SK-N-DZ (cell line): ENCODE measurements around the gene ALG12.

Source experiments
- DNase-seq: peaks from one replicate; pipeline ENCODE4 v3.0.0-alpha.2; 2015; ENCODE audit warnings: low spot score

Gene ALG12

GRCh38 chr22:49958366-49958921, 40.2 kb upstream of the ALG12 start:
- no peak for DNase-seq

GRCh38 chr22:49957826-49958365, 39.7 kb upstream of the ALG12 start:
- DNase-seq, result no peak

- no peak for DNase-seq
These were observed 38.9 kb upstream of the ALG12 start for GRCh38 chr22:49956914-49957825.

DNA sequence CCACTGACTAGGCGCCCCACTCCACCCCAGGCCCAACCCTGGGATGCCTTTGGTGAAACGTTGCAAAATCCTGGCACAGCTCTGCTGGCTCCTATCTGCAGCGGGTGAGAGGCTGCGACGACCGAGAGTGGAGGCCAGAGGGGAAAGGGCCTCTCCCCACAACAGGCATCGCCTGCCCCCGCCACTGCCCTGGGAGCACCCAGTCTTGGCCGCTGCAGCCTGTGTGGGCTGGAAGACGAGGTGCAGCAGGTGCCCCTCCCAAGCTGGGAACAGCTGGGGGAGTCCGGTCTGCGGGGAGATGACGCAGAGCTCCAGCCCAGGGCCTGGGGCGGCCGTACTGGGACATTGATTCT, 38.2 kb upstream of the ALG12 start:
- DNase-seq, result no peak

DNA sequence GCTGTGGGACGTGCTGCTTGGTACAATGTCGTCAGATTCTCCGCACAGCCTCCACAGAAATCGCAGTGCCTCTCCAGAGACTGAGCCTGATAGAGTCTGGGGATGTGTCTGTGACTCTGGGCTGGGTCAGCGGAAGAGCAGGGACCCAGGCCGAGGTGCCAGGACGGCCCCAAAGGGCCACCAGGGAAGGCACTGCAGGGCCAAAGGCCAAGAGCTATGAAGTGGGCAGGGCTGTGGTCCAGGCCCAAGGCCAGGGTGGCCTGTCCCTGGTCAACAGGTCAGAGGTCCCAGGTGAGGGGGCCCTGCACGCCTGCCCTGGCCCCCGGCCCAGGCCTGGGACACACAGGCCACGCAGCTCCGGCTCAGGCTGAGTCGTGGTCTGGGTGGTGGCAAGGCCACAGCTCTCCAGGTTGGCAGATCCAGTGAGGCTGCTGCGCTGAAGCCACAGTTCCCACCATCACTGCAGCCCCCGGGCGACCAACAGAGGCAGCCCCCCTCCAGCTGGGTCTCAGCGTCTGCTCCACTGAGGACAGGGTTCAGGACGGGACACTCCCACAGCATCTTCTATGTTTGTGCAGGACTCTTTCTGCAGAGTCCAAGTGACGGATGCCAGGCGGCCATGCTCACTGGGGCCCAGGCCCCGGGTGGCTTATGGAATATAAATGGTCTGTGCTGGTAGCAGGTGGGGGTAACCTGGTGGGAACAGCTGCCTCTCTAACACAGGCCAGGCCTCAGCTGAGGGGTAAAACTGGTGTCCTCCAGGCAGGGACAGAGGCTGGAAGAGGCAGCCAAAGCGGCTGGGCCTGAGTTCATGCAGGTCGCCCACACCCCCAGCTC, 37.6 kb upstream of the ALG12 start:
- DNase-seq, result no peak

DNA sequence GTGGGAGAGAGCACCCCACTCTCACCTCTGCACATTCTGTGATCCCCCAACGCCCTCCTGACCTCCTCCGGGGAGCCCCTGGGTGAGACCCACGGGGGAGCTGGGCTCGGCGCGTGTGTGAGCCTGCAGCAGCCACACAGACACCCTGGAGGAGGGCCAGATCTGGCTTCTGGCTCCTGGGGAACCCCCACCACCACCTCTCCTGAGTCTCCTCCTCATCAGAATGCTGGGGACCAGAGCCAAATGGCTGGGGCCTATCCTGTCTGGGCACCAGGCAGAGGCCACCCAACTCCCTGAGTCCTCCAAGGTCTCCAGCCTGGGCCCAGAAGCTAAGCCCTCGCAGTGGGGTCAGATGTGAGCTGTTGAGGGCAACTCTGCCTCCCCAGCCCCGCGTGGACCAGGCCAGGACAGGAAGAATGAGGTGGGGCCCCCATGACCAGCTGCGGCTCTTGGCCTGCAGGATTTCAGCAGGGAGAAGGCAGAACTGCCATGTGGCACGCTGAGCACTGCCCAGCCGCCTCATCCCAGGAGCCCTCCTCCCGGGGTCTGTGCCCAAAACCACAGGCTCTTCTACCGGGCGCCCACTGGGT, 36.8 kb upstream of the ALG12 start:
- DNase-seq, result no peak

- DNase-seq, result no peak
These were observed 36.1 kb upstream of the ALG12 start for GRCh38 chr22:49954354-49954753.

- DNase-seq, result no peak
These were observed 35.6 kb upstream of the ALG12 start for GRCh38 chr22:49953680-49954344.

DNA sequence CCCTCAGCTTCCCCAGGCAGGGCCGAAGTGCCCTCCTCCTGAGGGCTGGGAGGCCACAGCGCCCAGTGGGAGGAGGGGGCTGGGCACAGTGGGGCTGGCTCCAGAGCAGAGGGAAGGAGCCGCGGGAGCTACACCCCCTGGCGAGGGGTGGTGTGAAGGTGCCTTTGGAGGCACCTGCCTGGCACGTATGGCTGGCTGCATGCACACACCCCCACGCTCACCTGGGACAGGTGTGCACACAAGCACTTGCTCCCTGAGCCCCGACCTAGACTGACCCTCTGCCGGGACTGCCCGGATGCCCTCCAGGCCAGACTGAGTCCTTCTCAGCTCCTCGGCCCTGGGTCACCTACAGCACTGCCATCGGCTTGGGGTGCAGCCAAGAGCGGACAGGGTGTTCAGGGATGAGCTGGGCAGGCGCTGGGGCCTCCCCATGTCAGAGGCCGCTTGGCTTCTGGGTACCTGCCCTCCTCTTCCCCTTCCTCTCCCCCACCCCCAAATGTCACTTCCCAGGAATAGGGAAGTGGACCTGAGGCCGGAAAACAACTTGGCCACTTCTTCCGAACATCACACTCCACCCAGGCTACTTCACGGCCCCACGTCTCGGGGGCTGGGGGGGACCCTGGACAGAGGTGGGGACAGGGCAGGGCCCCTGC, 34.9 kb upstream of the ALG12 start:
- DNase-seq, result no peak

DNA sequence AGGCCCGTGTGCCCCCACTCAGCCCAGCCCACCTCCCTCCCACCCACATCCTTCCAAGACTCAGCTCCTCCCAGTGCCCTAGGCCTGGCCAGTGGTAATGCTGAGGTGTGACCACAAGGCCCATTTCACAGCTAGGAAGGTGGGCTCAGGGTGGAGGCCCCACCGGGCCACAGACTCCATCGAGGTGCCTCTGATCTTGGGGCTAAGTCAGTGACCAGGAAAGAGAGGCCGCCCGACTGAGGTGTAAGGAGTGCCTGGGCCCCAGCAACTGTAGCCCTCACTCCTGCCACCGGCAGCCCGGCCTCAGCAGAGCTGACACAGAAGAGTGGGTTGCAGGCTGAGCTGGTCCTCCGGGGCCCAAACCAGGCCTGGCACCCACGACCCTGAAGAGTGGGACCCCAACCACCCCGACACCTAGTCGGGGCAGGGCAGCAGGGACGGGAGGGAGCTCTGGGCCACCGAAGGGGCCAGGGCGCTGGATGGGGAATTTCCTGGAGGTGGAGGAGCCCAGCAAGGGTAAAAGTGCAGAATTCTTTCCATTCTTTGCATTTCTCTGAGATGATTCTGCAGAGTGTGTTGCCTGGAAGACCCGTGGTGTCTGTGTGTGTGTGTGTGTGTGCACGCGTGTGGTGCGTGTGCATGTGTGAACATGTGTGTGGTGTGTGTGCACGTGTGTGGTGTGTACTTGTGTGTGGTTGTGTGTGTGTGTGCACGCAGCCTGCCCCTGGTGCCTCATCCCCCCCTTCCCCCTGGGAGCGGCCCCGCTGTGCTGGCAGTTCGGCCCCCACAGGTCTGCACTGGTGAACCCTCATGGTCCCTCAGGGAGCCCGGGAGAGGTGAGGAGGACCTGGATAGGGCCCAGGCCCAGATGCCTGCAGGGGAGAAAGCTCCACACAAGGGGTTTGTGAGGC, 34.0 kb upstream of the ALG12 start:
- DNase-seq, result no peak

GRCh38 chr22:49951678-49951985, 33.4 kb upstream of the ALG12 start:
- DNase-seq, result no peak

- DNase-seq, result no peak
These were observed 32.9 kb upstream of the ALG12 start for GRCh38 chr22:49951000-49951677.

- DNase-seq, result no peak
These were observed 32.3 kb upstream of the ALG12 start for GRCh38 chr22:49950396-49950994.

DNA sequence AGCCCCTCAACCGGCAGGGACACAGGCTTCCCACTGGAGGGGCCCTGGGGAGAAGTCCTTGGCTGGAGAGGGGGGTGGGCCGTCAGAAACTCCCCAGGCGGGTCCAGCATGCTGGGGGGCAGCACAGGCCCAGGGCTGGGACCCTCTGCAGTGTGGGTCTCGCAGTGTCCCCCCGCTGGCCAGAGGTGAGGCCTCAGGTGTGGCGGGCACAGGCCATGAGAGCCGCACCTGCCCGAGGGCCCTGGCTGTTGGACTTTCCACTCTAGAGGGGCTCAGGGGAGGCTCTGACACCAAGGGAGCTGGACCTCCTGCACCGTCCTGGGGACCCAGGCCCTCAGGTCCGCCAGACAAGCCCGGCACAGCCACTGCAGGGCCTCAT, 31.7 kb upstream of the ALG12 start:
- DNase-seq, result no peak

DNA sequence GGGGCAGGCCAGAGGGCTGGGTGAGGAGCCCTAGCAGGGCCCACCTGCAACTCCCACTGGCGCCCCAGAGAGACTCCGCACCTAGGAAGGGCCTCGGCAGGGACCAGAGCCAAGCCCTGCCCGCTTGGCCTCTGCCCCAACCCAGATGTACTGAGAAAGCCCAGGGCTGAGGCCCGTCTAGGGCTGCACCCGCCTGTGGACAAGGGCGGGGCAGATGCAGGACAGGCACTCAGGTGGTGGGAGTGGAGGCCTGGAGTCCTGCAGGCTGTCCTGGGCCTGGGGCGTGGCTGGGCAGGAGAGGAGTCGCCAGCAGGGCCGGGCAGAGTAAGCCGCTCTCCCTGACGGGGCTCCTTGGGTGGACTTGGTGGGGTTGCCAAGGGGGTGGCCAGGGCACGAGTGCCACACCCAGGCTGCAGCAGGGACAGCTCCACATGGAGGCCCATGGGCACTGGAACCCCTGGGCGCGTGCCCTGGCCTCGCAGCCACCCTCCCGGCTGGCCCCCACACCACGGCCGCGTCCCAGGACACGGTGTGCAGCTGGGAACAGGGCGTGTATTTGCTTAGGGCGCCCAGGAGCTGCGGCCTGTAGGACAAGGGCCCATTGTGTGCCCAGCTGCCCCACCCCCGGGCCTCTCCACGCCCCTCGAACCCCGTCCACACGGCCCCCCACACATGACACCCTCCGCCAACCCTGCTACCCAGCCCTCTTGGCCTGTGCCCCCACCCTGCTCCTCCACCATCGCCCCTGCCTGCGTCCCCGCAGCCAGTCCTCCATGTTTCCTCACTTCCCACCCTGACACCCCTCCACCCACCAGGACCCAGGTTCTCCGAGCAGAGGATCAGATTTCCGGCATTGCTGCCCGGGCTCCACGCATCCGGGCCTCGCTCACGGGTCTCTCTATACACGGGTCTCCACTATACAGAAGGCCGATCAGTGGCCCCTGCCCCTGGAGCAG, 31.0 kb upstream of the ALG12 start:
- no peak for DNase-seq

GRCh38 chr22:49948116-49948957, 30.1 kb upstream of the ALG12 start:
- no peak for DNase-seq

DNA sequence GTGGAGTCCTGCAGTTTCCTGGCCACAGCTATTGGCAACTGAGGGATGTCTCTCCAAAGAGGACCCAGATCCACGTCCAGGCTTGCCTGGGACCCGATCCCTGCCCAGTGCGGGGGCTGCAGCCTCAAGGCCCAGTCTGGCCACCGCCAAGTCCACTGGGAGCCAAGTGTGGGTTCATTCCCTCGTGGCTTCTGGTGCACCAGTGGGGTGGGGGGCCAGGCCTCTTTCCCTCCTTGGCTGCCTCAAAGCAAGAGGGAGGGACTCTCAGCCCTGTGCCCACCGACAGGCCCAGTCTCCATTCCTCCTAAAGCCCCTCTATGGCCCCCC, 29.0 kb upstream of the ALG12 start:
- DNase-seq, result no peak
